Measurements from ENCODE around the gene KLHL20. TPM values are rescaled to one million over a fixed set of nuclear protein-coding genes. Genes with fewer than 3 reads are reported as not detected.

Gene KLHL20
- total RNA-seq, 1 donor from 2014 or later = 25.4 TPM

GRCh38 chr1:173744651-173745050 is 29.9 kb downstream of the KLHL20 start:
- Mint-ChIP-seq H3K36me3 (ENCODE audit: low read depth, unreplicated experiment) (peaks cover 14% of the 10 kb centered on the region), H3K27me3 (ENCODE audit: low read depth, unreplicated experiment) (no peaks in the 10 kb centered on the region), H3K4me1 (ENCODE audit: low read depth, unreplicated experiment) (no peaks in the 10 kb centered on the region), H3K27ac (ENCODE audit: unreplicated experiment) (no peak overlapping the region), H3K4me3 (ENCODE audit: unreplicated experiment) (no peak overlapping the region), H3K9me3 (ENCODE audit: unreplicated experiment) (no peaks in the 10 kb centered on the region)
- FAIRE-seq (no peak), DNase-seq (ENCODE audit: low read depth) (no peak)
- H4K20me1 ChIP-seq (ENCODE audit: insufficient read depth, low read length) = peaks cover 7% of the 10 kb centered on the region
- no peak overlapping the region for H3K4me3 ChIP-seq (ENCODE audit: insufficient read depth, low read depth, low read length)
- H3K4me1 ChIP-seq (ENCODE audit: insufficient read depth, low read length) = no peaks in the 10 kb centered on the region
- no peak for TF ChIP-seq EZH2 (IDR thresholded peaks at IDR 0.05; ENCODE audit: insufficient read depth, low read length)
- no peak for TF ChIP-seq CTCF (IDR thresholded peaks at IDR 0.05; ENCODE audit: insufficient read depth, low read depth, low read length)
- H3K27me3 ChIP-seq (ENCODE audit: insufficient read depth, low read length) = no peaks in the 10 kb centered on the region
- no peaks in the 10 kb centered on the region for H3K36me3 ChIP-seq (ENCODE audit: insufficient read depth, low read length)
- H2AFZ ChIP-seq (ENCODE audit: low read depth, low read length) = no peak overlapping the region
- no peaks in the 10 kb centered on the region for H3K9me3 ChIP-seq (ENCODE audit: insufficient read depth, low read depth, low read length)
- H3K27ac ChIP-seq (ENCODE audit: low read depth, low read length) = no peak overlapping the region
- no peak overlapping the region for H3K9ac ChIP-seq (ENCODE audit: low read length)
- H3K4me2 ChIP-seq (ENCODE audit: low read length) = no peak overlapping the region
- peaks cover 43% of the 10 kb centered on the region for H3K79me2 ChIP-seq (ENCODE audit: insufficient read depth, low read length)

- no peaks in the 10 kb centered on the region for H3K27me3 Mint-ChIP-seq (ENCODE audit: low read depth, unreplicated experiment)
- no peak for DNase-seq (ENCODE audit: low read depth)
- H3K9ac ChIP-seq (ENCODE audit: low read length) = no peak overlapping the region
- H3K4me1 ChIP-seq (ENCODE audit: insufficient read depth, low read length) = no peaks in the 10 kb centered on the region
- no peak overlapping the region for H3K27ac ChIP-seq (ENCODE audit: low read depth, low read length)
- FAIRE-seq = no peak
- no peak overlapping the region for H3K27ac Mint-ChIP-seq (ENCODE audit: unreplicated experiment)
- no peak overlapping the region for H3K4me3 Mint-ChIP-seq (ENCODE audit: unreplicated experiment)
- no peaks in the 10 kb centered on the region for H4K20me1 ChIP-seq (ENCODE audit: insufficient read depth, low read length)
- no peaks in the 10 kb centered on the region for H3K27me3 ChIP-seq (ENCODE audit: insufficient read depth, low read length)
- H3K9me3 Mint-ChIP-seq (ENCODE audit: unreplicated experiment) = no peaks in the 10 kb centered on the region
- no peak overlapping the region for H3K4me2 ChIP-seq (ENCODE audit: low read length)
- no peak overlapping the region for H3K4me3 ChIP-seq (ENCODE audit: insufficient read depth, low read depth, low read length)
- H2AFZ ChIP-seq (ENCODE audit: low read depth, low read length) = no peak overlapping the region
- TF ChIP-seq CTCF (IDR thresholded peaks at IDR 0.05; ENCODE audit: insufficient read depth, low read depth, low read length) (no peak), EZH2 (IDR thresholded peaks at IDR 0.05; ENCODE audit: insufficient read depth, low read length) (no peak)
- H3K36me3 Mint-ChIP-seq (ENCODE audit: low read depth, unreplicated experiment) = peaks cover 8% of the 10 kb centered on the region
- H3K4me1 Mint-ChIP-seq (ENCODE audit: low read depth, unreplicated experiment) = no peaks in the 10 kb centered on the region
- H3K79me2 ChIP-seq (ENCODE audit: insufficient read depth, low read length) = peaks cover 19% of the 10 kb centered on the region
- H3K9me3 ChIP-seq (ENCODE audit: insufficient read depth, low read depth, low read length) = no peaks in the 10 kb centered on the region
- H3K36me3 ChIP-seq (ENCODE audit: insufficient read depth, low read length) = peaks cover 5% of the 10 kb centered on the region
Measured at GRCh38 chr1:173749137-173749536, 34.4 kb downstream of the KLHL20 start.

GRCh38 chr1:173753830-173754229 is 39.0 kb downstream of the KLHL20 start:
- H3K4me1 ChIP-seq (ENCODE audit: insufficient read depth, low read length) = no peaks in the 10 kb centered on the region
- no peaks in the 10 kb centered on the region for H3K9me3 ChIP-seq (ENCODE audit: insufficient read depth, low read depth, low read length)
- FAIRE-seq = no peak
- H3K27ac Mint-ChIP-seq (ENCODE audit: unreplicated experiment) = no peak overlapping the region
- no peak overlapping the region for H3K27ac ChIP-seq (ENCODE audit: low read depth, low read length)
- no peaks in the 10 kb centered on the region for H3K27me3 Mint-ChIP-seq (ENCODE audit: low read depth, unreplicated experiment)
- no peak overlapping the region for H3K4me2 ChIP-seq (ENCODE audit: low read length)
- DNase-seq (ENCODE audit: low read depth) = no peak
- TF ChIP-seq EZH2 (IDR thresholded peaks at IDR 0.05; ENCODE audit: insufficient read depth, low read length) (no peak), CTCF (IDR thresholded peaks at IDR 0.05; ENCODE audit: insufficient read depth, low read depth, low read length) (no peak)
- H3K4me3 ChIP-seq (ENCODE audit: insufficient read depth, low read depth, low read length) = no peak overlapping the region
- H3K36me3 Mint-ChIP-seq (ENCODE audit: low read depth, unreplicated experiment) = peaks cover 24% of the 10 kb centered on the region
- no peak overlapping the region for H2AFZ ChIP-seq (ENCODE audit: low read depth, low read length)
- no peaks in the 10 kb centered on the region for H4K20me1 ChIP-seq (ENCODE audit: insufficient read depth, low read length)
- no peak overlapping the region for H3K9ac ChIP-seq (ENCODE audit: low read length)
- no peak overlapping the region for H3K4me3 Mint-ChIP-seq (ENCODE audit: unreplicated experiment)
- H3K9me3 Mint-ChIP-seq (ENCODE audit: unreplicated experiment) = no peaks in the 10 kb centered on the region
- no peaks in the 10 kb centered on the region for H3K4me1 Mint-ChIP-seq (ENCODE audit: low read depth, unreplicated experiment)
- no peaks in the 10 kb centered on the region for H3K27me3 ChIP-seq (ENCODE audit: insufficient read depth, low read length)
- peaks cover 6% of the 10 kb centered on the region for H3K79me2 ChIP-seq (ENCODE audit: insufficient read depth, low read length)
- H3K36me3 ChIP-seq (ENCODE audit: insufficient read depth, low read length) = peaks cover 23% of the 10 kb centered on the region

Data from astrocyte (in vitro differentiated cells and primary cell).